MM.1S (cell line): ENCODE results near the gene EMC1.

Experiments used
- DNase-seq: peaks from one replicate; pipeline ENCODE4 v3.0.0-alpha.2; 2015
- H2AFZ ChIP-seq: fragments of 300-600 bp; sonication (generic); 2 replicates; pipeline ENCODE4 v1.6.0; 2016; ENCODE audit warnings: antibody characterized with exemption, low read length
- H3F3A ChIP-seq: fragments of 300-600 bp; sonication (generic); 2 replicates; pipeline ENCODE4 v1.6.1; 2016; ENCODE audit warnings: mild to moderate bottlenecking, antibody characterized with exemption, low read length, moderate library complexity, mixed read lengths; ENCODE audit not compliant: insufficient read depth
- H3K27ac ChIP-seq: fragments of 300-600 bp; sonication (generic); 2 replicates; pipeline ENCODE4 v1.5.1; 2016; ENCODE audit warnings: mild to moderate bottlenecking, low read length
- H3K27me3 ChIP-seq: fragments of 300-600 bp; sonication (generic); replicated peaks from 2 replicates; pipeline ENCODE4 v1.6.0; 2016; ENCODE audit warnings: low read length; ENCODE audit not compliant: insufficient read depth
- H3K36me3 ChIP-seq: fragments of 300-600 bp; sonication (generic); replicated peaks from 2 replicates; pipeline ENCODE4 v1.6.1; 2016; ENCODE audit warnings: mild to moderate bottlenecking, low read length, mixed read lengths; ENCODE audit not compliant: insufficient read depth
- H3K4me1 ChIP-seq: fragments of 300-600 bp; sonication (generic); 2 replicates; pipeline ENCODE4 v1.6.1; 2016; ENCODE audit warnings: low read length, mixed read lengths
- H3K4me2 ChIP-seq: fragments of 300-600 bp; sonication (generic); 2 replicates; pipeline ENCODE4 v1.6.0; 2016; ENCODE audit warnings: low read depth, low read length
- H3K4me3 ChIP-seq: fragments of 300-600 bp; sonication (generic); 2 replicates; pipeline ENCODE4 v1.5.1; 2016; ENCODE audit warnings: low read length, mixed read lengths
- H3K79me2 ChIP-seq: fragments of 300-600 bp; sonication (generic); 2 replicates; pipeline ENCODE4 v1.6.1; 2016; ENCODE audit warnings: mixed run types, low read length, mixed read lengths
- H3K9ac ChIP-seq: fragments of 300-600 bp; sonication (generic); 2 replicates; pipeline ENCODE4 v1.6.1; 2016; ENCODE audit warnings: low read length, mixed read lengths
- H3K9me2 ChIP-seq: fragments of 300-600 bp; sonication (generic); replicated peaks from 2 replicates; pipeline ENCODE4 v1.6.1; 2016; ENCODE audit warnings: mild to moderate bottlenecking, low read length, mixed read lengths; ENCODE audit not compliant: insufficient read depth
- H3K9me3 ChIP-seq: fragments of 300-600 bp; sonication (generic); replicated peaks from 2 replicates; pipeline ENCODE4 v1.6.1; 2016; ENCODE audit warnings: mild to moderate bottlenecking, low read length, mixed read lengths; ENCODE audit not compliant: insufficient read depth
- H4K20me1 ChIP-seq: fragments of 300-600 bp; sonication (generic); 2 replicates; pipeline ENCODE4 v1.6.1; 2016; ENCODE audit warnings: mild to moderate bottlenecking, low read length, moderate library complexity, mixed read lengths; ENCODE audit not compliant: insufficient read depth
- CTCF ChIP-seq: fragments of 300-600 bp; sonication (generic); IDR thresholded peaks from 2 replicates; pipeline ENCODE4 v1.5.1; 2016; ENCODE audit warnings: antibody characterized with exemption, low read length, mixed read lengths
- EZH2 ChIP-seq: fragments of 300-600 bp; sonication (generic); optimal IDR thresholded peaks from 2 replicates; pipeline ENCODE3; 2017; ENCODE audit warnings: low read depth, mild to moderate bottlenecking, antibody characterized with exemption, low read length, mixed read lengths
- EZH2phosphoT487 ChIP-seq: fragments of 300-600 bp; sonication (generic); IDR thresholded peaks from 2 replicates; pipeline ENCODE4 v1.6.1; 2018; ENCODE audit warnings: antibody characterized with exemption, low read length

The EMC1 gene

GRCh38 chr1:19196331-19196730 lies 55.0 kb downstream of the EMC1 start:
- H3K9me3 ChIP-seq: no peaks in the 10 kb centered on the region
- peaks cover 21% of the 10 kb centered on the region for H3K36me3 ChIP-seq
- peaks cover 25% of the 10 kb centered on the region for H3K79me2 ChIP-seq
- no peak for TF ChIP-seq EZH2
- no peak for TF ChIP-seq EZH2phosphoT487
- TF ChIP-seq CTCF: no peak
- no peak overlapping the region for H3K4me3 ChIP-seq
- no peak overlapping the region for H3K27ac ChIP-seq
- H3K4me1 ChIP-seq: no peaks in the 10 kb centered on the region
- no peak overlapping the region for H3K4me2 ChIP-seq
- no peak overlapping the region for H3K9ac ChIP-seq
- no peak overlapping the region for H2AFZ ChIP-seq
- H3K27me3 ChIP-seq: no peaks in the 10 kb centered on the region
- no peak for DNase-seq
- no peaks in the 10 kb centered on the region for H4K20me1 ChIP-seq
- no peaks in the 10 kb centered on the region for H3K9me2 ChIP-seq
- H3F3A ChIP-seq: no peaks in the 10 kb centered on the region

DNA sequence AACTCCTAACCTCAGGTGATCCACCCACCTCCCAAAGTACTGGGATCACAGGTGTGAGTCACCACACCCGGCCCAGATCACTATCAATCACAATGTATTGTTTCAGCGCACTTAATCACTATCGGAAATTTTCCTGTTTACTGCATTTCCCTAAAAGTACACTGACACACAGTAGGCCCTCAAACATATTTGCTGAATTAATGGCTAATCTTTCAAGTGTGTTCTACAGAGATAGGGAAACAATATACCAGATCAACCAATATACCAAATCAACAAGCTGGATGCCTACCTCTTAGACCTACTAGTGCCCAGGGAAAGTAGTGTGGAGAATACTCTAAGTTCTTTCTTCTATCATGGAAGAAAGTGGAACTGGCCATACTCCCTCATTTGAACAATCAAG lies 58.3 kb downstream of the EMC1 start:
- Histone ChIP-seq H3K36me3 (peaks cover 8% of the 10 kb centered on the region; the same call in 1 of the 2 replicates), H3K4me1 (no peaks in the 10 kb centered on the region), H3K79me2 (no peaks in the 10 kb centered on the region)

DNA sequence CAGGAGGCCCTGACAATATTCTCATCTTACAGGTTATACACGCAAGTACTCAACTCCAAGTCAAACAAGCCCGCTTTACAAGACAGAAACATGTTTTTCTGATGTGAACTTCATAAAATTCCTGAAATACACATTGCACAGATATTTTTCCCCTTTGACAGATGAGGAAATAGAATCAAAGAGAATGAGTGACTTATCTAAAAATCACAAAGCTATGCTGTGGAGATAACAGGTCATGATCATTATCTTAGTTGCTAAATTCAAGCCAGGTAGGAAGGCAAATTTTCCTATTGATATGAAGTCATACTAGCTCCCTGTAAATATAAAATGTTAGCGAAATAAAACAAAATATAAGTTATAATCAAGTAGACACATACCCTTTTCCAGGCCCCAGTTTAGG lies 59.5 kb downstream of the EMC1 start:
- Histone ChIP-seq H3K36me3 (peaks cover 8% of the 10 kb centered on the region; the same call in 1 of the 2 replicates), H3K79me2 (no peaks in the 10 kb centered on the region)

More for the DNA sequence above, 58.3 kb downstream of the EMC1 start:
- H3K9ac ChIP-seq: no peak overlapping the region
- no peaks in the 10 kb centered on the region for H3K9me3 ChIP-seq
- no peak for DNase-seq
- no peaks in the 10 kb centered on the region for H3F3A ChIP-seq
- H4K20me1 ChIP-seq: no peaks in the 10 kb centered on the region
- H3K4me3 ChIP-seq: no peak overlapping the region
- TF ChIP-seq EZH2: no peak
- no peak for TF ChIP-seq CTCF
- TF ChIP-seq EZH2phosphoT487: no peak
- H3K27me3 ChIP-seq: no peaks in the 10 kb centered on the region
- H3K27ac ChIP-seq: no peak overlapping the region
- no peak overlapping the region for H3K4me2 ChIP-seq
- H2AFZ ChIP-seq: no peak overlapping the region
- no peaks in the 10 kb centered on the region for H3K9me2 ChIP-seq

More for the DNA sequence above, 59.5 kb downstream of the EMC1 start:
- H3K4me2 ChIP-seq: no peak overlapping the region
- no peak overlapping the region for H3K4me3 ChIP-seq
- no peaks in the 10 kb centered on the region for H4K20me1 ChIP-seq
- H2AFZ ChIP-seq: no peak overlapping the region
- H3K4me1 ChIP-seq: no peaks in the 10 kb centered on the region
- no peaks in the 10 kb centered on the region for H3K9me3 ChIP-seq
- no peaks in the 10 kb centered on the region for H3K27me3 ChIP-seq
- TF ChIP-seq EZH2 (no peak), CTCF (no peak), EZH2phosphoT487 (no peak)
- no peaks in the 10 kb centered on the region for H3F3A ChIP-seq
- H3K9me2 ChIP-seq: no peaks in the 10 kb centered on the region
- no peak overlapping the region for H3K27ac ChIP-seq
- DNase-seq: no peak
- H3K9ac ChIP-seq: no peak overlapping the region
